ENCODE data around the gene SYT12. TPM values are rescaled to one million over a fixed set of nuclear protein-coding genes. Genes with fewer than 3 reads are reported as not detected.
A peak's percentile ranks its signal among the peaks of the same experiment; 100 is the strongest.

Gene SYT12
- total and polyA plus RNA-seq, 2 of the 8 experiments (the other 6 are each of a cell fraction or from before 2014, with no cell fraction given) = 1.4 to 3.3 TPM

DNA sequence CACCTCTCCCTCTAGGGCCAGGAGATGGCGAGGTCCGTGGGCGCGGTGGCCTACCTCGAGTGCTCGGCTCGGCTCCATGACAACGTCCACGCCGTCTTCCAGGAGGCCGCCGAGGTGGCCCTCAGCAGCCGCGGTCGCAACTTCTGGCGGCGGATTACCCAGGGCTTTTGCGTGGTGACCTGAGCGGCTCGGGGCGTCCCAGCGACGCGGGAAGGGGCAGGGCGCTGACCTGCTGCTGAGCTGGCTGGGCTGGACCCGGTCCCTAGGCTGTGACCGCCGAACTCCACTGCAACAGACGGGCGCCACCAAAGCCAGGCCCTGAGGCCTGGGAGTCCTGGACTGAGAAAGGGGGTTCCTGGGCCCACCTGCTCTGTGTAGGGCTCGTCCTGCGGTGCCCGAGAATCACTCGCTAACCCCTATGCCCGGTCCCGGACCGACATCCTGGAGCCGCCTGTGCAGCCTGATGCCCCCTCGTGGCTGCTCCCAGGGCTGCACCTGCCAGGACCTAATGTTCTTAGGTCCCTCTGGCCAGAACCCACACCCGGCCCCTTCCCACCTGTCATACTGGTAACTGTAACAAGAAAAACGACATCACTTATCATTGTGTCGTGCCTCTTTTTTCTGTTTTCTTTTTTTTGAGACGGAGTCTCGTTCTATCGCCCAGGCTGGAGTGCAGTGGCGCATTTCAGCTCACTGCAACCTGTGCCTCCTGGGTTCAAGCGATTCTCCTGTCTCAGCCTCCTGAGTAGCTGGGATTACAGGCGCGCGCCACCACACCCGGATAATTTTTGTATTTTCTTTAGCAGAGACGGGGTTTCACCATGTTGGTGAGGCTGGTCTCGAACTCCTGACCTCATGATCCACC is 48.7 kb downstream of the SYT12 start (continued):
- TF ChIP-seq TBP (IDR thresholded peaks at IDR 0.05; ENCODE audit: low read depth, low read length) (peak; percentile 21; the same call in 1 of the 2 replicates), KDM4A (IDR thresholded peaks at IDR 0.05; ENCODE audit: low read depth, low read length, severe bottlenecking) (peak; percentile 35)
- TF ChIP-seq, protein P1, sequence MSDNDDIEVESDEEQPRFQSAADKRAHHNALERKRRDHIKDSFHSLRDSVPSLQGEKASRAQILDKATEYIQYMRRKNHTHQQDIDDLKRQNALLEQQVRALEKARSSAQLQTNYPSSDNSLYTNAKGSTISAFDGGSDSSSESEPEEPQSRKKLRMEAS (IDR thresholded peaks at IDR 0.05) = peak; percentile 49
